ENCODE results near the gene NKAIN2.
A peak's percentile ranks its signal among the peaks of the same experiment; 100 is the strongest.

The NKAIN2 gene

GRCh38 chr6:124792386-124792785 is 988.7 kb downstream of the NKAIN2 start:
- no peak for DNase-seq

GRCh38 chr6:124793398-124793797 is 989.7 kb downstream of the NKAIN2 start:
- peak in 1 of 2 experiments; percentile 35 for DNase-seq

- peak in 1 of 2 experiments; percentile 52 for DNase-seq
Observed at GRCh38 chr6:124795643-124796463, 992.2 kb downstream of the NKAIN2 start.

GRCh38 chr6:124796464-124796970 is 992.9 kb downstream of the NKAIN2 start:
- no peak for DNase-seq

GRCh38 chr6:124797224-124797623 is 993.6 kb downstream of the NKAIN2 start:
- DNase-seq, result no peak

GRCh38 chr6:124798942-124799496 is 995.4 kb downstream of the NKAIN2 start:
- peak in 1 of 2 experiments; percentile 17 for DNase-seq

GRCh38 chr6:124799638-124800037 is 996.0 kb downstream of the NKAIN2 start:
- DNase-seq, result no peak

GRCh38 chr6:124800222-124800621 is 996.6 kb downstream of the NKAIN2 start:
- DNase-seq, result no peak

- DNase-seq, result no peak
Observed at GRCh38 chr6:124812067-124812466, 1008.4 kb downstream of the NKAIN2 start.

- DNase-seq, result peak; percentile 68 to 94
Observed at GRCh38 chr6:124819346-124819745, 1015.7 kb downstream of the NKAIN2 start.

- no peak for DNase-seq
Observed at GRCh38 chr6:124822204-124822613, 1018.5 kb downstream of the NKAIN2 start.

GRCh38 chr6:124822721-124823120 is 1019.1 kb downstream of the NKAIN2 start:
- no peak for DNase-seq

- DNase-seq, result no peak
Observed at GRCh38 chr6:124823240-124824111, 1019.8 kb downstream of the NKAIN2 start.

- no peak for DNase-seq
Observed at GRCh38 chr6:124825564-124825963, 1021.9 kb downstream of the NKAIN2 start.

GRCh38 chr6:124829822-124830221 is 1026.2 kb downstream of the NKAIN2 start:
- DNase-seq, result no peak

- DNase-seq, result no peak
Observed at GRCh38 chr6:124830506-124830905, 1026.8 kb downstream of the NKAIN2 start.

GRCh38 chr6:124854338-124854922 is 1050.8 kb downstream of the NKAIN2 start:
- peak in 1 of 2 experiments; percentile 19 for DNase-seq

GRCh38 chr6:124857746-124858145 is 1054.1 kb downstream of the NKAIN2 start:
- no peak for DNase-seq

- DNase-seq, result peak in 1 of 2 experiments; percentile 38
Observed at GRCh38 chr6:124858564-124858963, 1054.9 kb downstream of the NKAIN2 start.

GRCh38 chr6:124859366-124859765 is 1055.7 kb downstream of the NKAIN2 start:
- DNase-seq, result no peak

- no peak for DNase-seq
Observed at GRCh38 chr6:124866040-124866439, 1062.4 kb downstream of the NKAIN2 start.

- DNase-seq, result no peak
Observed at GRCh38 chr6:124867121-124867520, 1063.5 kb downstream of the NKAIN2 start.

- DNase-seq, result no peak
Observed at GRCh38 chr6:124868481-124868880, 1064.8 kb downstream of the NKAIN2 start.
